NT2/D1 (cell line): ENCODE measurements around the gene S1PR1.

ENCODE experiments used
- SUZ12 ChIP-seq: IDR thresholded peaks from 2 replicates; pipeline ENCODE4 v1.6.1; 2011; ENCODE audit not compliant: insufficient read length, insufficient read depth; ENCODE audit errors: extremely low read depth
- YY1 ChIP-seq: IDR thresholded peaks from 2 replicates; pipeline ENCODE4 v1.6.1; 2011; ENCODE audit not compliant: insufficient read length, insufficient read depth

- TF ChIP-seq YY1, result no peak
- no peak for TF ChIP-seq SUZ12
Measured at GRCh38 chr1:101240041-101240430, 3.2 kb downstream of the S1PR1 start.
